Thoracic aorta endothelial cell (primary cell): ENCODE measurements around the gene NXPE3. TPM values are rescaled to one million over a fixed set of nuclear protein-coding genes. Genes with fewer than 3 reads are reported as not detected.

Source experiments
- total RNA-seq: library from RNA; depleted of rRNA; stranded (reverse); fragments of >200 nt; gene quantifications from 2 replicates; pipeline ENCODE4 v1.2.3, GENCODE V29; 2012

The NXPE3 gene
- total RNA-seq: 11.2 and 11.5 TPM in 2 replicates

DNA sequence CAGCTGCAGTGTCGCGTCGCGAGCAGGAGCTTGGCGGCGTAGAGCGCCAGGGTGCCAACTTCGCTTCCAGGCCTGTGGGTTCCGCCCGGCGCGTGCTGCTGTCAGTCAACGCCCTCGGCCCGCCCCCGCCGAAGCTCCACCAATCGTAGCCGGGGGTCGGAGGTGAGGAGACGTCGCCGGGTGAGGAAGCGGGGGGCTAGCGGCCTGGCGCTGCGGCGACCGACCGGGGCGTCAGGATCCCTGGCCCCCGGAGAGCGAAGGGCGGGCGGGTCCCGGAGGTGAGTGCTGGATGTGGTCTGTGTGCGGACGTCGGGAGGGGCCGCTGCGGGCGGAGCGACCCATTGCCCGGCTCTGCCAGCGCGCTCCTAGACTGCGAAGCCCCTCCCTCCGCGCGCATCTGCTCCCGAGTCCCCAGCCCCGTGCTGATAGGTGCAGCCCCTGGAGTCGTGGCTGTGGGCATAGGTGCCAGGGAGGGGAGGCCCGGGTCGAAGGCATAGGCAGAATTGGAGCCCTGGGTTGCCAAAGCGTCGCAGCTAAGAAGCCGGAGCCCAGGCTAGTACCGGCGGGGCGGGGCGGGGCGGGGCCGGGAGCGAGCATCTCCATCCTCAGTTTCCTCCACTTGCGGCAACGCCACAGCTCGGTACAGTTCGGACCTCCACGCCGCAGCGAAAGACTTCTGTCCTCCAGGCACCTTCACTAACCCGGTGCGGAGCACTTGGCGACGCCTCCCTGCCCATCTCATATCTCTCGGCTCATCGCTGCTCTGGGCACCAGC is at the start of gene NXPE3:
NXPE3 (plus strand) TSS at position 165 of the 775 bp plus-strand sequence. CDS start 6,386 bp downstream, outside the sequence.

DNA sequence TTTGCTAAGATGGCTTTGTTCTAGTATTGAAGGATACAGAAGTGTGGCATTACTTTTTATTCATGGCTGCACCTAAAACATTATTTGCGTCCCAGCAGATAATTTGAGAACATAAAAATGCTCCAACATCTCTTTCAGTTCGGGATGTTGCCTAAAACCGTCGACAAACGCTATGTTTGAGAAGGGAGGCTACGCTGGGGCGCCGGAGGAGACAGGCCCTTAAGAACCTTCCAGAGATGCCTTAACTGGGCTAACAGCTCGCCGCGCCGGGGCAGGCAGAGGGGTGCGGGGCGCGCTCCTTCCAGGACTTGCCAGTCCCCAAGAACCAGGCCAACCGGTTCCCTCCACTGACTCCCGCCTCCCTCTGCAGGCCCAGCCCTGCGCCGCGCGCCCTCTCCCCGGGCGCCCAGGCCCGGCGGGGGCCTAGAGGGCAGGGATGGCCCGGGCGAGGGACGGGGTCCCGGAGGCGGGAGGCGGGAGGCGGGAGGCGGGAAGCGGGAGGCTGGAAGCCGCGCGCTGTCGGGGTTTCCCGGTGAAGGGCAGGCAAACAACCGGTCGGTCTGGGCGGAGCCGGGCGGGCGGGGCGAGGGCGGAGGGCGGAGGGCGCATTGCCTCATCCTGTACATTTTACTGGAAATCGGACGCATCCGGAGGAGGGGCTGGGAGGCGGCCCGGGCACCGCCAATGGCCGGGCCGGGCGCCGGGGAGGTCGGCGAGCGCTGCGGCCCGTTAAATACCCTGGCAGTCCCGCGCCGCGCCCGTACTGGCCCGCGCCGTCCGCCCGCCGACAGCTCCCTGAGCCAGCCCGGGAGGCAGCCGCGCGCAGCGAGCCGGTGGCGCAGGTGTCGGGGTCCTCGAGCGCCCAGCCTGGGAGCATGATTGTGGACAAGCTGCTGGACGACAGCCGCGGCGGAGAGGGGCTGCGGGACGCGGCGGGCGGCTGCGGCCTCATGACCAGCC is 70.0 kb downstream of the NXPE3 start, which contains the start of gene NFKBIZ:
NFKBIZ (plus strand) TSS at position 761 of the 960 bp plus-strand sequence; CDS start at position 876, 115 bp downstream.

Other genes starting within 250 kb of the NXPE3 start
- 48.5 and 50.9 TPM in 2 replicates for gene TRMT10C, start 217.3 kb upstream of the NXPE3 start, total RNA-seq
- 164 and 171 TPM in 2 replicates for gene PCNP, start 205.0 kb upstream of the NXPE3 start, total RNA-seq
- gene ZBTB11, start 102.1 kb upstream of the NXPE3 start, total RNA-seq: 32.7 and 35.0 TPM in 2 replicates
- 1,867 and 2,256 TPM in 2 replicates for gene RPL24, start 92.5 kb upstream of the NXPE3 start, total RNA-seq
- gene CEP97, start 54.6 kb upstream of the NXPE3 start, total RNA-seq: 13.6 and 16.9 TPM in 2 replicates
- gene NFKBIZ, start 70.3 kb downstream of the NXPE3 start, total RNA-seq: 31.1 and 37.5 TPM in 2 replicates